ENCODE results near the gene OSTM1.

GRCh38 chr6:108105571-108105970 is 31.0 kb upstream of the OSTM1 start:
- no peak for TF ChIP-seq POLR2A (IDR thresholded peaks at IDR 0.05)
- TF ChIP-seq, protein P1, sequence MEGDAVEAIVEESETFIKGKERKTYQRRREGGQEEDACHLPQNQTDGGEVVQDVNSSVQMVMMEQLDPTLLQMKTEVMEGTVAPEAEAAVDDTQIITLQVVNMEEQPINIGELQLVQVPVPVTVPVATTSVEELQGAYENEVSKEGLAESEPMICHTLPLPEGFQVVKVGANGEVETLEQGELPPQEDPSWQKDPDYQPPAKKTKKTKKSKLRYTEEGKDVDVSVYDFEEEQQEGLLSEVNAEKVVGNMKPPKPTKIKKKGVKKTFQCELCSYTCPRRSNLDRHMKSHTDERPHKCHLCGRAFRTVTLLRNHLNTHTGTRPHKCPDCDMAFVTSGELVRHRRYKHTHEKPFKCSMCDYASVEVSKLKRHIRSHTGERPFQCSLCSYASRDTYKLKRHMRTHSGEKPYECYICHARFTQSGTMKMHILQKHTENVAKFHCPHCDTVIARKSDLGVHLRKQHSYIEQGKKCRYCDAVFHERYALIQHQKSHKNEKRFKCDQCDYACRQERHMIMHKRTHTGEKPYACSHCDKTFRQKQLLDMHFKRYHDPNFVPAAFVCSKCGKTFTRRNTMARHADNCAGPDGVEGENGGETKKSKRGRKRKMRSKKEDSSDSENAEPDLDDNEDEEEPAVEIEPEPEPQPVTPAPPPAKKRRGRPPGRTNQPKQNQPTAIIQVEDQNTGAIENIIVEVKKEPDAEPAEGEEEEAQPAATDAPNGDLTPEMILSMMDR (IDR thresholded peaks at IDR 0.05): no peak
- TF ChIP-seq POLR2AphosphoS5 (IDR thresholded peaks at IDR 0.05): no peak
- no peak for TF ChIP-seq EP300 (IDR thresholded peaks at IDR 0.05; ENCODE audit: low read depth)

Data from transverse colon (tissue), 4 donors.